ENCODE data around the gene ARID1B.

ARID1B gene

GRCh38 chr6:156919814-156920369, 142.7 kb downstream of the ARID1B start:
- no peaks in the 10 kb centered on the region for H3K36me3 ChIP-seq
- no peak for TF ChIP-seq CTCF (IDR thresholded peaks at IDR 0.05)
- no peaks in the 10 kb centered on the region for H3K27me3 ChIP-seq
- no peak for DNase-seq
- H3K4me1 ChIP-seq: peaks cover 0 to 68% (median 21%) of the 10 kb centered on the region in 4 donors
- H3K27ac ChIP-seq: no peak overlapping the region
- intact Hi-C loops (cut with DNase I; ENCODE audit: low total_unique reads): no loop called here
- no peak overlapping the region for H3K4me3 ChIP-seq
- no peaks in the 10 kb centered on the region for H3K9me3 ChIP-seq

GRCh38 chr6:156924246-156924645, 147.1 kb downstream of the ARID1B start:
- peaks cover 0 to 60% (median 24%) of the 10 kb centered on the region in 4 donors for H3K4me1 ChIP-seq
- H3K4me3 ChIP-seq: no peak overlapping the region
- TF ChIP-seq CTCF (IDR thresholded peaks at IDR 0.05): no peak

GRCh38 chr6:156925026-156925425, 147.8 kb downstream of the ARID1B start:
- no peak for TF ChIP-seq CTCF (IDR thresholded peaks at IDR 0.05)
- intact Hi-C loops (cut with DNase I; ENCODE audit: low total_unique reads): no loop called here

More at GRCh38 chr6:156924246-156924645, 147.1 kb downstream of the ARID1B start:
- no peaks in the 10 kb centered on the region for H3K36me3 ChIP-seq
- DNase-seq: no peak
- H3K9me3 ChIP-seq: no peaks in the 10 kb centered on the region
- intact Hi-C loops (cut with DNase I; ENCODE audit: low total_unique reads): no loop called here
- H3K27me3 ChIP-seq: no peaks in the 10 kb centered on the region
- H3K27ac ChIP-seq: no peak overlapping the region

GRCh38 chr6:156925718-156926607, 148.8 kb downstream of the ARID1B start:
- H3K4me3 ChIP-seq: no peak overlapping the region
- no peaks in the 10 kb centered on the region for H3K9me3 ChIP-seq
- no peaks in the 10 kb centered on the region for H3K36me3 ChIP-seq
- intact Hi-C loops (cut with DNase I; ENCODE audit: low total_unique reads): no loop called here
- no peak overlapping the region for H3K27ac ChIP-seq
- TF ChIP-seq CTCF (IDR thresholded peaks at IDR 0.05): no peak
- no peaks in the 10 kb centered on the region for H3K27me3 ChIP-seq
- H3K4me1 ChIP-seq: peaks cover 0 to 45% (median 17%) of the 10 kb centered on the region in 4 donors
- no peak for DNase-seq

More at GRCh38 chr6:156925026-156925425, 147.8 kb downstream of the ARID1B start:
- H3K4me1 ChIP-seq: peaks cover 0 to 53% (median 20%) of the 10 kb centered on the region in 4 donors
- no peak overlapping the region for H3K27ac ChIP-seq
- no peaks in the 10 kb centered on the region for H3K27me3 ChIP-seq
- no peaks in the 10 kb centered on the region for H3K9me3 ChIP-seq
- H3K4me3 ChIP-seq: no peak overlapping the region
- DNase-seq: no peak
- H3K36me3 ChIP-seq: no peaks in the 10 kb centered on the region

- no peak for DNase-seq
- H3K27ac ChIP-seq: no peak overlapping the region
- no peaks in the 10 kb centered on the region for H3K27me3 ChIP-seq
- H3K9me3 ChIP-seq: no peaks in the 10 kb centered on the region
- no peak for TF ChIP-seq CTCF (IDR thresholded peaks at IDR 0.05)
- no peak overlapping the region for H3K4me3 ChIP-seq
- peaks cover 0 to 38% (median 15%) of the 10 kb centered on the region in 4 donors for H3K4me1 ChIP-seq
- intact Hi-C loops (cut with DNase I; ENCODE audit: low total_unique reads): no loop called here
- no peaks in the 10 kb centered on the region for H3K36me3 ChIP-seq
These were observed 150.9 kb downstream of the ARID1B start for GRCh38 chr6:156928126-156928525.
